GM21367 (cell line): ENCODE results near the gene ARHGEF10L.

Source experiments
- ATAC-seq: cut with Tn5 transposase; IDR thresholded peaks from one replicate; pipeline ENCODE4 v1.9.1; 2021; ENCODE audit not compliant: unreplicated experiment

ARHGEF10L gene

DNA sequence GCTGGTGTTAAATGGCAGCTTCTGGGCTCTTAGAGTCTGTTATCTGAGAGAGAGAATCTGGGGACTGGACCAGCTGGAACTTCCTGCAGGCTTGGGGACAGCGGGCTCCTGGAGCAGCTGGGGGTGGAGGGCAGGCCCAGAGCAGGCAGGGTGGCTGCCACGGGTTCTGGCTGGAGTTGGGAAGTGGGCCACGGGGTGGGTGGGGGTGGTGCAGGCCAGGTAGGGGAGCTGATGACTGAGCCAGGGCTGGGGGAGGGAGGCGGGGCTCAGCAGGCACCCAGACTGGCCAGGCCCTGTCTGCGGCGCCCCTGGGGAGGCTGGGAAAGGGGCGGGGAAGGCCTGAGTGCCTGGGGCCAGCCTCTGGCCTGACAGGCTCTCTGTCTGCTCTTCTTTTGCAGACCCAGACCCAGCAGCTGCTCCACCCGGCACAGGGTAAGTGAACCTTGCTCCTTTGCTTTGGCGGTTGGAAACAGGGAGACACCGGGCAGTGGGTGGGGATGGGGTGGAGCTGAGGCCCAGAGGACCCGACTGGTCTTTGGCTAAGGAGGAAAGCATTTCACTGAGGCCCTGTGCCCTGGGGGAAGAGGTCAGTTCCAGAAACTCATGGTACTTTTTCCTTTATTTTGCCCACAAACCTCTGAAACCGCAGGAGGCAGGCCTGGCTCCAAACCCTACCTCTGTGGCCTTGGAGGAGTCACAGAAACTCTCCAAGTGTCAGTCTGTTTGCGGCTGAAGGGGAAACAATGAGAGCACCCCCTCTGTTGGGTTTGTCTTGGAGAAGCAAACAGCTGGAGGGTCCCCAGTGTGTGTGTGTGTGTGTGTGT is 48.8 kb downstream of the ARHGEF10L start:
- ATAC-seq, result no peak

GRCh38 chr1:17591814-17592430 is 52.4 kb downstream of the ARHGEF10L start:
- ATAC-seq, result no peak

GRCh38 chr1:17594026-17594425 is 54.5 kb downstream of the ARHGEF10L start:
- no peak for ATAC-seq

DNA sequence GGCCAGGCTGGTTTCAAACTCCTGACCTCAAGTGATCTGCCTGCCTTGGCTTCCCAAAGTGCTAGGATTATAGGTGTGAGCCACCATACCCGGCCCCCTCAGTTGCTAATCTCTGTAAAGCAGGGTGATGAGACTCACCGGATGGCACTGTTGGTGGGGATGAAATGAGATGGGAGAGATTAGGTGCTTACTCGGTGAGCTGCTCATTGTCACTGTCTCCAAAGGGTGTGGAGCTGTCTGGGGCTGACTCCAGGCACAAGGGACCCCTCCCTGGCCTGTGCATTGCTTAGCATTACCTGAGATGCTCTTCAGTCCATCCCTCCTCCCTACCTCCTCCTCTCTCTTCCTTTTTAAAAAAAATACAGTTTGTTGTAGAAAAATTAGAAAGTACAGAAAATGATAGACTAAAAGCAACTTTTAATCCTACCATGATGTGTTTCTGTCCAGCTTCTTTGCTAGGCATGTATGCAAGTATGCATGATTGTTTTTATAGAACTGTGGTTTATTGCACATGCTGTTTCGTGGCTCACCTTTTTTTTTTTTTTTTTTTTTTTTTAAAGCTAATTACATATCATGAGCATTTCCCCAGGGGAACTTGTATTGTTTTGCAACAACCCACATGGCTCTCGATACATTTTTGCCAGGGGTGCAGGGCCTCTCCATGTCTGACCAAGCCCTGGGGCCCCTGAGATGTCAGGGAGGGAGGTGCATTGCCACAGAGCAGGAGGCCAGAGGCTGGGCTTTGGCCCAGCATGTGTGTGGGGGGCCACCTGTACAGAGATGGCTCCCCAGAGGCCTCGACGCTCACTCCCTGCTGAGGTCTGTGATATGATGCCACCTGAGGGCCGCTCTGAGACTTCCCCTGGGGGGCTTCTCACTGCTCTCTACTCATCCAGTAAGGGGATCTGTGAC is 55.4 kb downstream of the ARHGEF10L start:
- no peak for ATAC-seq

DNA sequence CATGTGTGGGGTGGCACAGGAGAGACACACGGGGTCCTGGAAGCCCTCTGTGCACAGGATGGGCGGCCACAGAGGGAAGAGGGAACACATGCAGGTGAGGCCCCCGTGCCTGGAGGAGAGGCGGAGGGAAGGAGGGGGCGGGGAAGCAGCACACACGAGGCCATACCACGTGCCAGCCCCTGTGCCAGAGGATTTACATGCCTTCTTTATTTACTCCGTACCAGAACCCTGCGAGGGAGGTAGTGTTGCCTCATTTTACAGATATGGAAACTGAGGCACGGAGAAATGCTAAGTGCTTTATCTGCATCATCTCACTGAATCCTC is 56.1 kb downstream of the ARHGEF10L start:
- ATAC-seq, result no peak

- ATAC-seq, result no peak
Observed at GRCh38 chr1:17596186-17596585, 56.7 kb downstream of the ARHGEF10L start.

DNA sequence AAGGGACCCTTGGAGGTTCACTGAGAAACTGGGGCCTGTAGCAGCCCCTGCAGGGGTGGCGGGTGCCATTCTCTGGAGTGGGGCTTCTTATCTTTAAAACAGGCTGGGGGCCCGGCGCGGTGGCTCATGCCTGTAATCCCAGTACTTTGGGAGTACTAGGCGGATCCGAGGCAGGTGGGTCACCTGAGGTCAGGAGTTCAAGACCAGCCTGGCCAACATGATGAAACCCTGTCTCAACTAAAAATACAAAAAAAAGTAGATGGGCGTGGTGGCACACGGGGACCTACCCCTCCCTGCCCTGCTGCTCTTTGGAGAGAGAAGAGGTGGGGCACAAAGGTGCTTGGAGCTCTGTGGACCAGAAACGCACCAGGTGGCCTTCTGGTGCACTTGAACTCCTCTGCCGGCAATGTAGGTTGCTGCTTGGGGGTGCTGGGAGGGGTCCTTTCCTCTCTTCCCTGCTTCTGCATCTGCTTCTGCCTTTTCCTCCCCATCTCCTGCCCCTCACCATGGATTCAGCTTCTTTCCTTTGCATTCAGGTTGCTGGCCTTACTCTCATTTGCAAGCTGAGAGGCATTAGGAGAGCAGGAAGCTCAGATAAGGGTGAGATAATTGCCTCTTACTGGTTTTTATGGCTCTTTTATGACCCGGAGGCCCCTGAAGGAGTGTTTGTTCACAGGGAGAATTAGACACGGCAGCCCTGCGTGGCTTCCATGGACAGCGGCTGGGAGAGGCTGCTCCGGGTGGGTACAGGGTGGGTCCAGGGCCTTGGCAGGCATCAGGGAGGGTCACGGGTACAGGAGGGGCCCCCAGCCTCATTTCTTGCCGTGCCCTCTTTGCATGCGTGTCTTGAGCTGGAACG is 57.4 kb downstream of the ARHGEF10L start:
- ATAC-seq, result no peak

DNA sequence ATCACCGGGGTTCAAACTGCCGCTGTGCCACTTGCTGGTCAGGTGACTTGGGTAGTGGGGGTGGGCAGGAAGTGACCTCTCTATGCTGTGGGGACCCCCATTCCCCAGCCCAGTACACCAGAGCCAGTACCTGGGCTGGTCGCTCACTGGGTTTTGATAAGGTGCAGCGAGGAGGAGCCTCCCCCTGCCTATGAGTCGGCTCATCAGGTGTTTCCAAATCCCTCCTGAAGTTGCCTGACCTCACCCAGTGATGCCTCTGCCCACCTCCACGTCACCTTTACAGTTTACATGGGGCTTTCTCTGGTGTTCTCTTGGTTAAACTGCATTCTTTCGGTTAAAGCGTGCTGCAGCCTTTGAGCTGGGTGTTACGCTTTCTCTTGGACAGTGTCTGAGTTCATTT is 58.2 kb downstream of the ARHGEF10L start:
- ATAC-seq, result no peak

DNA sequence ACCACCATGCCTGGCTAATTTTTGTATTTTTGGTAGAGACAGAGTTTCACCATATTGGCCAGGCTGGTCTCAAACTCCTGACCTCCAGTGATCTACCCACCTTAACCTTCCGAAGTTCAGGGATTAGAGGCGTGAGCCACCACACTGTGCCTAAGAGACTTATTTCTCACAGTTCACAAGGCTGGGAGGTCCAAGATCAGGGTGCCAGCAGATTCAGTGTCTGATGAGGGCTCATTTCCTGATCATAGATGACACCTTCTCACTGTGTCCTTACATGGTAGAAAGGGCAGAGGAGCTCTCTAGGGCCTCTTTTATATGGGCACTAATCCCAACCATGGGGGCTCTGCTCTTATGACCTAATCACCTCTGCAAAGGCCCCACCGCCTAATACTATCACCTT is 58.8 kb downstream of the ARHGEF10L start:
- no peak for ATAC-seq

DNA sequence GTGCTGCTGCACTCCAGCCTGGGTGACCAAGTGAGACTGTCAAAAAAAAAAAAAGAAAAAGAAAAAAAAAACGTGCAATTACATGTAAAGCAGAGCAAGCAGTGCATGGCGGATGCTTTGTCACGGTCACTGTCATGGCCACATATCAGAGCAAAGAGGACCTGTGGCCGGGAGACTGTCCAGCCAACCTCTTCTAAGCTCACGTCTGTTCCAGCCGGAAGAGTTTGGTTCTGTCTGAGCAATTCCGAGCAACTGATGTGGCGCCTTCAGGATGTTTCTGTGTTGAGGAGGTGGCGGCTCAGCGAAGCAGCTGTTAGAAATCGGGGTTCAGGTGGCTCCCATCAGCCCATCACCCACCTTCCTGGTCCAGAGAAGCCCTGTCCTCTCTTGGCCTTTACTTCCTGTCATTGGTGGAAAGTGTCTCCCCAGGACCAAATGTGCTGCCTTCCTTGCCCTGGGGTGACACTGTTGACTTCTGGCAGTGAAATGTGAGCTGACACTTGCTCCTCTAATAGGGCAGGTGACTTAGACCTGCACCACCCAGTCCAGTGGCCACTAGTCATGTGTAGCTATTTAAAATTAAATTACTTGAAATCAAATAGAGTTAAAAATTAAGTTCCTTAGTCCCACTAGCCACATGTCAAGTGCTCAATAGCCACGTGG is 59.9 kb downstream of the ARHGEF10L start:
- ATAC-seq, result no peak

DNA sequence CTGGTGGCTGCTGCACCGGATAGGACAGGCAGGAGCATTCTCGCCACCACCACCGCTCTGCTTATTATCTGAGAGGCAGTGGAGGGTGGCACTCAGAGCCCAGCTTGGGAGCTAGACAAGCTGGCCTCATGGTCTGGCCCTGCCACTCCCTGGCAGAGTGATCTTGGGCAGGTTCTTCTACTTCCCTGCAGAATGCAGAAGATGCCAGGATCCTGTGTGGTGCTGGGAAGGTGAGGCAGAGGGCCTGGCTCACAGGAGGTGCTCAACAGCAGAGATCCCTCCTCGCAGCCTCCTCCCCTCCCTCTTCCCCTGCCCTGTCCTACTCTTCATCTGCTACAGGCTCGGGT is 60.4 kb downstream of the ARHGEF10L start:
- ATAC-seq, result no peak

- no peak for ATAC-seq
Observed at GRCh38 chr1:17600321-17600720, 60.8 kb downstream of the ARHGEF10L start.

DNA sequence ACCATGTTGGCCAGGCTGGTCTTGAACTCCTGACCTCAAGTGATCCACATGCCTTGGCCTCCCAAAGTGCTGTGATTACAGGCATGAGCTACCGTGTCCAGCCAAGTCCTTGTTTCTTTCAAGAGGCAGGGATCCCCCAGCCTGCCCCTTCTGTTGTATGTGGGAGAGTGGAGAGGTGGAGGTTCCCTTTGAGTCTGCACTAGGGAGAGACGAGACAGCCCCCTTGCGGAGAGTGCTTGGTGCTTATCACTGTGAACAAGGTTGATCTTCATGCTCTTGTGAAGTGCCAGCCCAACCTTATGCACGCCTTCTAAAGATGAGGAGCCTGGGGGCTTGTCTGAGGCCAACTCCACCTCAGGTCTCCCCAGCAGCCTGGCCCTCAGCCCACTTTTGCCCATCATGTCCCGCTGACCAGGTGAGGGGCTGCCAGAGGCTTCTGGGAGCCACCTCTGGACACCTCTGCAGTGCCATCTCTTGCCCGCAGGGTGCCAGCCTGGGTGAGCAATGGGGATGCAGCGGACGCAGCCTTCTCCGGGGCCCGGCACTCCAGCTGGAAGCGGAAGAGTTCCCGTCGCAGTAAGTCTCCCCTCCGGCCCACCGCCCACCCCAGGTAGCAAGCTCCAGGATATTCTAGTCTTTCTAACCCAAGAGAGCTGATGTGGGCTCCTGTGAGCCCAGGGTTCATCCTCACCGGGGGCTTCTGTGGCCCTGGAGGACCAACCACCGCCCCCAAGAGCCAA is 62.3 kb downstream of the ARHGEF10L start:
- ATAC-seq, result no peak

DNA sequence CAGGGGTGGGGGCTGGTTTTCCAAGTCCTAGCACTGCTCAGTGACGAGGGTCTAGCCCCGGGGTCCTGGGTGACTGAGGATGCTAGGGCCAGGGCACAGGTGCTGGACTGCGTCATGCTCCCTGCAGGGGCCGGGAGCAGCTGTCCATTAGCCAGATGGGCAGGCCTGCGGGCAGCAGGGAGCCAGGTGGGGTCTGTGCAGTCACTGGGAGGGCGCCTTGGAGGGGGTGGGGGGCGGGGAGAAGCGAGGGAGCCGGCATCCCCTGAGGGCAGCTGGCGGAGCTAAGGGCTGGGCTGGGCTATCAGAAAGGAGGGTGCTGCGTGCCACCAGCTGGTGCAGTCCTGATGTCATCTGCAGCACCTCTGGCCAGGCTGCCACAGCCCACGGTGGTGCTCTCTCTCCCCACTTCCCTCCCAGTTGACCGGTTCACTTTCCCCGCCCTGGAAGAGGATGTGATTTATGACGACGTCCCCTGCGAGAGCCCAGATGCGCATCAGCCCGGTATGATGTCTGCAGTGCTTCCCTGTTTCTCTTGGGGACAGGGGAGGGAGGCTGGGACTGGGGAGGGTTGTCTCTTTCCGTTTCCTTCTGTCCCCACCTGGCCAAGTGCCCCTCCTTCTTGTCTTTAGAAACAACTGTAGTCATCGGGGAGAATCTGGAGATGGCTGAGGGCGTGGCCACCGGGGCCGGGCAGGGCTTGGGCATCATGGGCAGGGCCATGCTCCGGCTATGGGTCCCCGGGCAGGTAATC is 63.8 kb downstream of the ARHGEF10L start:
- no peak for ATAC-seq

- ATAC-seq, result no peak
Observed at GRCh38 chr1:17605582-17606344, 66.3 kb downstream of the ARHGEF10L start.

DNA sequence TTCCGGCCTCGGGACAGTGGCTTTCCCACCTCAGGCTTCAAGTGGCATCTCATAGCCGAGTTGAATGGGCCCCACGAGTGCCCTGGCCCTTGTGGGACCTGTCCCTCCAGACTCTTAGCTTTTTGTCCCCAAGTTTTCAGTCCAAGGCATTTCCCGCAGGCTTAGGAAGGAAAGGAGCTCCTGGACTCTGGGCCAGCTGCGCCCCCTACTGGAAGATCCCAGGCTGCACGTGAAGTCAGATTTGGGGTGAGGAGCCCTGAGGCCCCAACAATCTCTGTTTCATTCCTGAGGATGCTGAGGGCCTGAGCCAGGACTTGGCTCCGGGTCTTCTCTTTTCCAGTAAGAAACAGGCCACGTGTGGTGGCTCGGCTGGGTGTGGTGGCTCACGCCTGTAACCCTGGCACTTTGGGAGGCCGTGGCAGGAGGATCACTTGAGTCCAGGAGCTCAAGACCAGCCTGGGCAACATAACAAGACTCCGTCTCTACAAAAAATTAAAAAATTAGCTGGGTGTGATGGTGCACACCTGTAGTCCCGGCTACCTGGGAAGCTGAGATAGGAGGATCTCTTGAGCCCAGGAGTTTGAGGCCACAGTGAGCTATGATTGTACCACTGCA is 67.4 kb downstream of the ARHGEF10L start:
- no peak for ATAC-seq

- no peak for ATAC-seq
Observed at GRCh38 chr1:17607644-17608581, 68.4 kb downstream of the ARHGEF10L start.
